CD8-positive, alpha-beta memory T cell (primary cell): Measurements from ENCODE around the gene COPG2. TPM values are rescaled to one million over a fixed set of nuclear protein-coding genes. Genes with fewer than 3 reads are reported as not detected.

Source experiments
- CTCF ChIA-PET: fragments of 350-600 bp; sonication (Branson Sonifier 250); formaldehyde crosslinking; loops from one replicate; lab custom pipeline; 2021; ENCODE audit warnings: antibody characterized with exemption; lab: Charles Lee
- POLR2A ChIA-PET: fragments of 350-600 bp; sonication (Branson Sonifier 250); formaldehyde crosslinking; loops from one replicate; lab custom pipeline; 2021; ENCODE audit warnings: antibody characterized with exemption; lab: Charles Lee
- DNase-seq, 5 donors: peaks; one replicate each; pipeline versions ENCODE4 v3.0.0 to v3.0.0-alpha.2; 2020 to 2022; ENCODE audit warnings: mixed read lengths in 1 of 5
- H3K27ac ChIP-seq: one replicate; pipeline ENCODE4 v1.7.0; 2013; ENCODE audit warnings: low read depth, mild to moderate bottlenecking, low read length, moderate library complexity
- H3K27me3 ChIP-seq: 2 replicates; pipeline ENCODE4 v1.7.0; 2013; ENCODE audit warnings: low read length, mild to moderate bottlenecking; ENCODE audit not compliant: insufficient read depth, poor library complexity, severe bottlenecking
- H3K36me3 ChIP-seq: 2 replicates; pipeline ENCODE4 v1.7.0; 2013; ENCODE audit warnings: mild to moderate bottlenecking, low read length, moderate library complexity; ENCODE audit not compliant: insufficient read depth
- H3K4me1 ChIP-seq: 2 replicates; pipeline ENCODE4 v1.7.0; 2013; ENCODE audit warnings: mild to moderate bottlenecking, low read length, moderate library complexity; ENCODE audit not compliant: insufficient read depth
- H3K4me3 ChIP-seq: 2 replicates; pipeline ENCODE4 v1.7.0; 2013; ENCODE audit warnings: mild to moderate bottlenecking, low read length
- H3K9me3 ChIP-seq: 2 replicates; pipeline ENCODE4 v1.7.0; 2013; ENCODE audit warnings: mild to moderate bottlenecking, low read length
- H3K27ac Mint-ChIP-seq, 8 donors: one replicate each; pipeline ENCODE4 v1.8.0; 2020 to 2021; ENCODE audit warnings: mixed read lengths in 8 of 8, mild to moderate bottlenecking in 6 of 8, inconsistent platforms in 3 of 8, moderate library complexity in 3 of 8
- H3K27me3 Mint-ChIP-seq, 2 donors: one replicate each; pipeline ENCODE4 v1.8.0; 2020 to 2021; ENCODE audit warnings: mixed read lengths in 2 of 2, mild to moderate bottlenecking in 1 of 2, moderate library complexity in 1 of 2
- H3K36me3 Mint-ChIP-seq, 3 donors: one replicate each; pipeline ENCODE4 v1.8.0; 2020 to 2021; ENCODE audit warnings: mixed read lengths in 3 of 3, inconsistent platforms in 1 of 3, mild to moderate bottlenecking in 1 of 3
- H3K4me1 Mint-ChIP-seq, 3 donors: one replicate each; pipeline ENCODE4 v1.8.0; 2020 to 2021; ENCODE audit warnings: mixed read lengths in 3 of 3, inconsistent platforms in 1 of 3, mild to moderate bottlenecking in 1 of 3
- H3K4me3 Mint-ChIP-seq, 7 donors: one replicate each; pipeline ENCODE4 v1.8.0; 2020 to 2021; ENCODE audit warnings: mixed read lengths in 7 of 7, mild to moderate bottlenecking in 6 of 7, moderate library complexity in 4 of 7, inconsistent platforms in 2 of 7
- H3K9me3 Mint-ChIP-seq, 5 donors: one replicate each; pipeline ENCODE4 v1.8.0; 2020 to 2022; ENCODE audit warnings: mixed read lengths in 5 of 5, mild to moderate bottlenecking in 3 of 5, moderate library complexity in 2 of 5, inconsistent platforms in 1 of 5
- polyA plus RNA-seq: library from polyadenylated mRNA; unstranded; fragments of 300-500 nt; fragmentation: Illumina TruSeq; gene quantifications from one replicate; pipeline ENCODE4 v1.2.3, GENCODE V29; 2021
- total RNA-seq, 2 experiments: library from RNA; stranded (reverse); gene quantifications; one replicate each; pipeline ENCODE4 v1.2.3, GENCODE V29; 2021

COPG2 gene
- total and polyA plus RNA-seq, 3 experiments from 2014 or later = 1.4 to 23.7 (median 23.6) TPM

DNA sequence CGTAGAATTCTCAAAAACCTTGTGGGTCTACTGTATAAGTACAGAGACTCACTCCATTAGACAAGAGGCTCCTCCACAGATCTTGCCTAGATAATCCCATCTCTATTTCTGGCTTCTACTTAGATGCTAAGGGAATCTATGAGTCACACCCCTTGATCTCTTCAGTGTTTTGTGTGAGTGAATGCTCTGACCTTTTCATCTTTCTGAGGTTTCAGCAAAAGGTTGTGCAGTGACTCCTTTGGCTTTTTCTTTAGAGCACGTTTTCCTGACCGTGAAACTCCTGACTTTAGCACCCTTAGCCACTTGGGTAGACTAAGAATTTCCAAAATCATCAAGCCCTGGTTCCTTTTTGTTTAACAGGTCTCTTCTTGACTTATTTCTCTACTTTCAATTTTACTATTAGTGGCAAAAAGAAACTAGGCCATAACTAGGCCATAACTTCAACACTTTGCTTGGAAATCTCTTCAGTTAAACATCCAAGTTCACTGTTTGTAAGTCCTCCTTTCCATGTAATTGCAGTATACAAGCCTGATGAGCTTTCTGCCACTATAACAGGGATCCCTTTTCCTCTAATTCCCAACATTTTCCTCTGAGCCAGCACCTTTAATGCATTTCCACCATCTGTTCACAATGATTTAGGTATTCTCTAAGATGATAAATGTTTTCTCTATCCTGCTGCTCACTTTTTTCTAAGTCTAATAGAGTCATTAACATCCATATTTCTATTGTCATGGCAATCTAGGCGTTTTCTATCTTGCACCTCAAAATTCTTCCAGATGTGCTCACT lies 19.4 kb downstream of the COPG2 start:
- Mint-ChIP-seq H3K27me3 (no peaks in the 10 kb centered on the region), H3K27ac (peak overlapping the region in 1 of 8 donors; percentile 42), H3K36me3 (peaks cover 28 to 47% (median 46%) of the 10 kb centered on the region in 3 donors), H3K9me3 (peaks cover 0 to 6% (median 0%) of the 10 kb centered on the region in 5 donors), H3K4me1 (peaks cover 3 to 20% (median 5%) of the 10 kb centered on the region in 3 donors), H3K4me3 (no peak overlapping the region)
- H3K4me3 ChIP-seq = no peak overlapping the region
- POLR2A ChIA-PET = no interaction called here
- DNase-seq = no peak
- H3K27me3 ChIP-seq = no peaks in the 10 kb centered on the region
- H3K4me1 ChIP-seq = no peaks in the 10 kb centered on the region
- H3K9me3 ChIP-seq = no peaks in the 10 kb centered on the region
- no peak overlapping the region for H3K27ac ChIP-seq
- CTCF ChIA-PET = no interaction called here
- peaks cover 5% of the 10 kb centered on the region for H3K36me3 ChIP-seq

- H3K27ac ChIP-seq = no peak overlapping the region
- no peak overlapping the region for H3K4me3 ChIP-seq
- H3K4me3 Mint-ChIP-seq = no peak overlapping the region
- H3K4me1 ChIP-seq = no peaks in the 10 kb centered on the region
- CTCF ChIA-PET = no interaction called here
- no peaks in the 10 kb centered on the region for H3K9me3 ChIP-seq
- no peaks in the 10 kb centered on the region for H3K27me3 ChIP-seq
- peaks cover 5% of the 10 kb centered on the region for H3K36me3 ChIP-seq
- DNase-seq = no peak
- H3K27me3 Mint-ChIP-seq = no peaks in the 10 kb centered on the region
- H3K4me1 Mint-ChIP-seq = peaks cover 3 to 17% (median 5%) of the 10 kb centered on the region in 3 donors
- peaks cover 23 to 51% (median 47%) of the 10 kb centered on the region in 3 donors for H3K36me3 Mint-ChIP-seq
- H3K27ac Mint-ChIP-seq = no peak overlapping the region
- POLR2A ChIA-PET = no interaction called here
- peaks cover 0 to 6% (median 0%) of the 10 kb centered on the region in 5 donors for H3K9me3 Mint-ChIP-seq
Measured at GRCh38 chr7:130648580-130648979, 20.0 kb downstream of the COPG2 start.

GRCh38 chr7:130642383-130642782 lies 26.2 kb downstream of the COPG2 start:
- H3K36me3 ChIP-seq = peaks cover 5% of the 10 kb centered on the region
- H3K27ac ChIP-seq = no peak overlapping the region
- no peaks in the 10 kb centered on the region for H3K9me3 ChIP-seq
- no peak for DNase-seq
- no peaks in the 10 kb centered on the region for H3K27me3 Mint-ChIP-seq
- no peaks in the 10 kb centered on the region for H3K4me1 Mint-ChIP-seq
- H3K4me3 ChIP-seq = no peak overlapping the region
- no peak overlapping the region for H3K4me3 Mint-ChIP-seq
- peaks cover 0 to 9% (median 8%) of the 10 kb centered on the region in 5 donors for H3K9me3 Mint-ChIP-seq
- peaks cover 17 to 58% (median 42%) of the 10 kb centered on the region in 3 donors for H3K36me3 Mint-ChIP-seq
- H3K27me3 ChIP-seq = no peaks in the 10 kb centered on the region
- CTCF ChIA-PET = no interaction called here
- POLR2A ChIA-PET = no interaction called here
- H3K27ac Mint-ChIP-seq = no peak overlapping the region
- no peaks in the 10 kb centered on the region for H3K4me1 ChIP-seq

GRCh38 chr7:130641497-130641896 lies 27.1 kb downstream of the COPG2 start:
- DNase-seq = no peak
- peaks cover 0 to 18% (median 10%) of the 10 kb centered on the region in 5 donors for H3K9me3 Mint-ChIP-seq
- H3K4me3 Mint-ChIP-seq = no peak overlapping the region
- no peaks in the 10 kb centered on the region for H3K4me1 ChIP-seq
- ChIA-PET POLR2A (no interaction called here), CTCF (interaction anchor here (0.9 kb wide), 1 partner anchor 14 kb away, joined by 3 read pairs; no protein-coding TSS in a partner anchor)
- H3K4me3 ChIP-seq = no peak overlapping the region
- no peak overlapping the region for H3K27ac ChIP-seq
- no peaks in the 10 kb centered on the region for H3K4me1 Mint-ChIP-seq
- peaks cover 4% of the 10 kb centered on the region for H3K36me3 ChIP-seq
- H3K36me3 Mint-ChIP-seq = peaks cover 15 to 57% (median 38%) of the 10 kb centered on the region in 3 donors
- H3K27ac Mint-ChIP-seq = no peak overlapping the region
- H3K9me3 ChIP-seq = no peaks in the 10 kb centered on the region
- no peaks in the 10 kb centered on the region for H3K27me3 ChIP-seq
- H3K27me3 Mint-ChIP-seq = no peaks in the 10 kb centered on the region

DNA sequence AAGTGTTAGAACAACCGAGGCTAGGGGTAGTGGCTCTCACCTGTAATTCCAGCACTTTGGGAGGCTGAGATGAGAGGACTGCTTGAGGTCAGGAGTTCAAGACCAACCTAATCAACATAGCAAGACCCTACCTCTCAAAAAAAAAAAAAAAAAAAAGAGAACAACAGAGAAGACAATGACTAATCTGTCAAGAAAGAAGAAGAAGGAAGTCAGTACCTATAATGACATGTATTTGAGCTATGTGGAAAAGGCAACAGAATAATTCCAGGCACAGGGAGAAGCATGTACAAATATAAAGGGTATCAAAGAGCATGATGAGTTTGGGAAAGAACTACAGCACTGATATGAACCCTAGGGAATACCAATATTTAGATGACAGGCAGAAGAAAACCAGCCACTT lies 27.5 kb downstream of the COPG2 start:
- H3K27ac Mint-ChIP-seq = no peak overlapping the region
- H3K4me1 Mint-ChIP-seq = no peaks in the 10 kb centered on the region
- Histone ChIP-seq H3K36me3 (no peaks in the 10 kb centered on the region), H3K27me3 (no peaks in the 10 kb centered on the region), H3K27ac (no peak overlapping the region), H3K9me3 (no peaks in the 10 kb centered on the region), H3K4me1 (no peaks in the 10 kb centered on the region), H3K4me3 (no peak overlapping the region)
- ChIA-PET POLR2A (no interaction called here), CTCF (interaction anchor here (0.9 kb wide), 1 partner anchor 14 kb away, joined by 3 read pairs; no protein-coding TSS in a partner anchor)
- peaks cover under 1 to 22% (median 13%) of the 10 kb centered on the region in 5 donors for H3K9me3 Mint-ChIP-seq
- no peak overlapping the region for H3K4me3 Mint-ChIP-seq
- peaks cover 0 to 1% of the 10 kb centered on the region in 2 donors for H3K27me3 Mint-ChIP-seq
- H3K36me3 Mint-ChIP-seq = peaks cover 14 to 55% (median 37%) of the 10 kb centered on the region in 3 donors
- no peak for DNase-seq

DNA sequence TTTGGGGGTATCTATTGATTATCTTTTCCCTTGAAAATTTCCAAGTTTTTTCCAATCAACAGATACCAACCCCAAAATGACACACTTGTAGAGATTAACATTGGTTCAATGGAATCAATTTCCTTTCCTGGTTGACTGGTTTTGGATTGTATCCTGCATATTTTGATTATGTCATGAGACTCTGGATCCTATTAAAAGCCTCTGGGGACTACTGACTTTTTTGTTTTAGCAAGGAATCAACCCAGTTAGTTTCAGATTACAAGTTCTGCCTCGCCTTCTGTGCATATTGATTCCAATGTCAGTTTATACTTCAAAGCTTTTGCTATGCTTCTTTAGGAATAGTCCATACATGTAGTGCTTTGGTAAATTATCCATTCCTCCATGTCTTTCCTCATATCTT lies 29.2 kb downstream of the COPG2 start:
- no peaks in the 10 kb centered on the region for H3K4me1 Mint-ChIP-seq
- no peaks in the 10 kb centered on the region for H3K27me3 ChIP-seq
- H3K4me3 Mint-ChIP-seq = no peak overlapping the region
- H3K36me3 Mint-ChIP-seq = peaks cover 7 to 53% (median 25%) of the 10 kb centered on the region in 3 donors
- H3K9me3 ChIP-seq = no peaks in the 10 kb centered on the region
- H3K4me3 ChIP-seq = no peak overlapping the region
- H3K4me1 ChIP-seq = no peaks in the 10 kb centered on the region
- no peaks in the 10 kb centered on the region for H3K36me3 ChIP-seq
- H3K27ac Mint-ChIP-seq = no peak overlapping the region
- H3K27me3 Mint-ChIP-seq = peaks cover 0 to 1% of the 10 kb centered on the region in 2 donors
- H3K9me3 Mint-ChIP-seq = peaks cover 9 to 38% (median 29%) of the 10 kb centered on the region in 5 donors
- CTCF ChIA-PET = no interaction called here
- no peak overlapping the region for H3K27ac ChIP-seq
- POLR2A ChIA-PET = interaction anchor here (0.6 kb wide), 1 partner anchor 14 kb away, joined by 5 read pairs; no protein-coding TSS in a partner anchor
- no peak for DNase-seq

DNA sequence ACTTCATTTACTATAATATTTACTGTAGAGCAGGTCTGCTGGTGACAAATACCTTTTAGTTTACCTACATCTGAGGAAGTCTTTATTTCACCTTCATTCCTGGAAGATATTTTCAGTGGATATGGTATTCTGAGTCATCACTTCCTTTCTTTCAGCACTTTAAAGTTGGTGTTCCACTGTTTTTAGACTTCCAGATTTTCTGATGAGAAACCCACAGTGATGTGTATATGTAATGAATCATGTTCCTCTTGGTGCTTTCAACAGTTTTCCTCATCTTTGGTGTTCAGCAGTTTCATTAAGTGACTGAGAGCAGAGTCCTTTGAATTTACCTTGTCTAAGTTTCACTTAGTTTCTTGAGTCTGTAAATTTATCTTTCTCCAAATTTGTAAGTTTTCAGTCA lies 36.4 kb downstream of the COPG2 start:
- no peak overlapping the region for H3K4me3 ChIP-seq
- ChIA-PET CTCF (no interaction called here), POLR2A (no interaction called here)
- no peaks in the 10 kb centered on the region for H3K4me1 Mint-ChIP-seq
- no peaks in the 10 kb centered on the region for H3K36me3 ChIP-seq
- no peaks in the 10 kb centered on the region for H3K9me3 ChIP-seq
- no peak for DNase-seq
- H3K4me1 ChIP-seq = no peaks in the 10 kb centered on the region
- peaks cover 0 to 3% of the 10 kb centered on the region in 2 donors for H3K27me3 Mint-ChIP-seq
- H3K4me3 Mint-ChIP-seq = no peak overlapping the region
- H3K27ac ChIP-seq = no peak overlapping the region
- H3K27me3 ChIP-seq = no peaks in the 10 kb centered on the region
- H3K9me3 Mint-ChIP-seq = peaks cover 31 to 86% (median 73%) of the 10 kb centered on the region in 5 donors
- H3K36me3 Mint-ChIP-seq = peaks cover 4 to 60% (median 7%) of the 10 kb centered on the region in 3 donors
- H3K27ac Mint-ChIP-seq = no peak overlapping the region

- DNase-seq = no peak
- CTCF ChIA-PET = no interaction called here
- Mint-ChIP-seq H3K4me3 (no peak overlapping the region), H3K9me3 (peaks cover 17 to 70% (median 60%) of the 10 kb centered on the region in 5 donors), H3K27me3 (peaks cover 0 to 2% of the 10 kb centered on the region in 2 donors), H3K4me1 (no peaks in the 10 kb centered on the region), H3K36me3 (peaks cover 7 to 69% (median 14%) of the 10 kb centered on the region in 3 donors), H3K27ac (no peak overlapping the region)
- Histone ChIP-seq H3K27me3 (no peaks in the 10 kb centered on the region), H3K4me3 (no peak overlapping the region), H3K27ac (no peak overlapping the region), H3K9me3 (no peaks in the 10 kb centered on the region), H3K4me1 (no peaks in the 10 kb centered on the region), H3K36me3 (no peaks in the 10 kb centered on the region)
- POLR2A ChIA-PET = no interaction called here
Measured at GRCh38 chr7:130628901-130629300, 39.6 kb downstream of the COPG2 start.
